A673 (cell line): Measurements from ENCODE around the gene CPPED1.

Experiments used
- EZH2 ChIP-seq: fragments of 200-600 bp; sonication (generic); IDR thresholded peaks from 2 replicates; pipeline ENCODE4 v1.6.1; 2017; ENCODE audit warnings: borderline replicate concordance, low read depth, mild to moderate bottlenecking, mixed read lengths, antibody characterized with exemption, low read length; ENCODE audit not compliant: poor library complexity, severe bottlenecking
- TF ChIP-seq, protein P1 (sequence below): fragments of 300-800, 200-600 bp; sonication (generic); conservative IDR thresholded peaks from 2 replicates; pipeline ENCODE4 v1.5.1; 2017; ENCODE audit warnings: low read depth, mild to moderate bottlenecking, antibody characterized with exemption, low read length, moderate library complexity, mixed read lengths

DNA sequence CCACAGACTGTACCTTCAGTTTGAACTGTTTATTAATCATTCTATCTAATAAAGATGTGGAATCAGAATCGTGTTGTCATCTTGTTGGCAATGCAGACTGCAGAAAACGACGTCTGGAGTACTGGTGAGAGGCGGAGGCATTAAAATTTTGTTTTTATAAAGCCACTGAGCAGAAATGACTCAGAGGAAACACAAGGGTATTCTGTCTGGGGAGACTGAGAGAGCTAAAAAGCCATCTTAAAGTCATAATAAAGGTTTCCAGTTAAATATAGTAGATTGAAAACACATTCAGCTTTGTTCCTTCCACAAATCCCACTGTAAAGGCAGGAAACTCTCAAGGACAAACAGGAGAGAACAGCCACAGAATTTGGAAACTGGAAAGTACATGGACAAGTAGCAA is 74.2 kb downstream of the CPPED1 start:
- no peak for TF ChIP-seq EZH2
- TF ChIP-seq, protein P1, sequence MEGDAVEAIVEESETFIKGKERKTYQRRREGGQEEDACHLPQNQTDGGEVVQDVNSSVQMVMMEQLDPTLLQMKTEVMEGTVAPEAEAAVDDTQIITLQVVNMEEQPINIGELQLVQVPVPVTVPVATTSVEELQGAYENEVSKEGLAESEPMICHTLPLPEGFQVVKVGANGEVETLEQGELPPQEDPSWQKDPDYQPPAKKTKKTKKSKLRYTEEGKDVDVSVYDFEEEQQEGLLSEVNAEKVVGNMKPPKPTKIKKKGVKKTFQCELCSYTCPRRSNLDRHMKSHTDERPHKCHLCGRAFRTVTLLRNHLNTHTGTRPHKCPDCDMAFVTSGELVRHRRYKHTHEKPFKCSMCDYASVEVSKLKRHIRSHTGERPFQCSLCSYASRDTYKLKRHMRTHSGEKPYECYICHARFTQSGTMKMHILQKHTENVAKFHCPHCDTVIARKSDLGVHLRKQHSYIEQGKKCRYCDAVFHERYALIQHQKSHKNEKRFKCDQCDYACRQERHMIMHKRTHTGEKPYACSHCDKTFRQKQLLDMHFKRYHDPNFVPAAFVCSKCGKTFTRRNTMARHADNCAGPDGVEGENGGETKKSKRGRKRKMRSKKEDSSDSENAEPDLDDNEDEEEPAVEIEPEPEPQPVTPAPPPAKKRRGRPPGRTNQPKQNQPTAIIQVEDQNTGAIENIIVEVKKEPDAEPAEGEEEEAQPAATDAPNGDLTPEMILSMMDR = no peak
